ENCODE measurements around the gene ZNF775.

GRCh38 chr7:150343225-150343624 lies 35.9 kb upstream of the ZNF775 start:
- TF ChIP-seq, protein P1, sequence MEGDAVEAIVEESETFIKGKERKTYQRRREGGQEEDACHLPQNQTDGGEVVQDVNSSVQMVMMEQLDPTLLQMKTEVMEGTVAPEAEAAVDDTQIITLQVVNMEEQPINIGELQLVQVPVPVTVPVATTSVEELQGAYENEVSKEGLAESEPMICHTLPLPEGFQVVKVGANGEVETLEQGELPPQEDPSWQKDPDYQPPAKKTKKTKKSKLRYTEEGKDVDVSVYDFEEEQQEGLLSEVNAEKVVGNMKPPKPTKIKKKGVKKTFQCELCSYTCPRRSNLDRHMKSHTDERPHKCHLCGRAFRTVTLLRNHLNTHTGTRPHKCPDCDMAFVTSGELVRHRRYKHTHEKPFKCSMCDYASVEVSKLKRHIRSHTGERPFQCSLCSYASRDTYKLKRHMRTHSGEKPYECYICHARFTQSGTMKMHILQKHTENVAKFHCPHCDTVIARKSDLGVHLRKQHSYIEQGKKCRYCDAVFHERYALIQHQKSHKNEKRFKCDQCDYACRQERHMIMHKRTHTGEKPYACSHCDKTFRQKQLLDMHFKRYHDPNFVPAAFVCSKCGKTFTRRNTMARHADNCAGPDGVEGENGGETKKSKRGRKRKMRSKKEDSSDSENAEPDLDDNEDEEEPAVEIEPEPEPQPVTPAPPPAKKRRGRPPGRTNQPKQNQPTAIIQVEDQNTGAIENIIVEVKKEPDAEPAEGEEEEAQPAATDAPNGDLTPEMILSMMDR (conservative IDR thresholded peaks at IDR 0.05), result no peak
- TF ChIP-seq EZH2 (IDR thresholded peaks at IDR 0.05; ENCODE audit: low read depth), result no peak
